Sciatic nerve (tissue), 2 donors: ENCODE measurements around the gene ANGEL2. TPM values are rescaled to one million over a fixed set of nuclear protein-coding genes. Genes with fewer than 3 reads are reported as not detected.
"Not testable (repeated sequence)": the region's sequence is repeated elsewhere in the genome, so short reads cannot be mapped to it uniquely, and the experiment has no call there.

Source experiments
- ATAC-seq: fragments of 200-7000 bp; cut with Tn5 transposase; one replicate; pipeline ENCODE4 v1.9.1; 2020; ENCODE audit warnings: mild to moderate bottlenecking, moderate library complexity
- DNase-seq: peaks from one replicate; pipeline ENCODE4 v3.0.0-alpha.2; 2020; ENCODE audit warnings: low spot score
- intact Hi-C: fragments of 100-400 bp; cut with DNase I; formaldehyde crosslinking; loops from one replicate; pipeline ENCODE4 v1.14.2; 2022
- total RNA-seq: library from RNA; stranded (reverse); fragmentation: NEBNext Ultra II Directional; extraction: Animal tissue kit (Norgen Biotek cat#: 25700); gene quantifications from one replicate; pipeline ENCODE4 v1.2.1, GENCODE V29; 2021
- donor health status: DM: no; HTN: no; CAD: no.
- donor health status: DM: no; HTN: no; CAD: no.

ANGEL2 gene, protein sequence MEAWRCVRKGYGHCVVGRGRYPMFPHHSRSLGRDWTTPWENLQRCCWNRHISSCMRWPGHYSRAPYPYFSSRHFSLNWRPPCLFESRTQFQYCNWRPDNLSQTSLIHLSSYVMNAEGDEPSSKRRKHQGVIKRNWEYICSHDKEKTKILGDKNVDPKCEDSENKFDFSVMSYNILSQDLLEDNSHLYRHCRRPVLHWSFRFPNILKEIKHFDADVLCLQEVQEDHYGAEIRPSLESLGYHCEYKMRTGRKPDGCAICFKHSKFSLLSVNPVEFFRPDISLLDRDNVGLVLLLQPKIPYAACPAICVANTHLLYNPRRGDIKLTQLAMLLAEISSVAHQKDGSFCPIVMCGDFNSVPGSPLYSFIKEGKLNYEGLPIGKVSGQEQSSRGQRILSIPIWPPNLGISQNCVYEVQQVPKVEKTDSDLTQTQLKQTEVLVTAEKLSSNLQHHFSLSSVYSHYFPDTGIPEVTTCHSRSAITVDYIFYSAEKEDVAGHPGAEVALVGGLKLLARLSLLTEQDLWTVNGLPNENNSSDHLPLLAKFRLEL
- total RNA-seq: 45.9 TPM

DNA sequence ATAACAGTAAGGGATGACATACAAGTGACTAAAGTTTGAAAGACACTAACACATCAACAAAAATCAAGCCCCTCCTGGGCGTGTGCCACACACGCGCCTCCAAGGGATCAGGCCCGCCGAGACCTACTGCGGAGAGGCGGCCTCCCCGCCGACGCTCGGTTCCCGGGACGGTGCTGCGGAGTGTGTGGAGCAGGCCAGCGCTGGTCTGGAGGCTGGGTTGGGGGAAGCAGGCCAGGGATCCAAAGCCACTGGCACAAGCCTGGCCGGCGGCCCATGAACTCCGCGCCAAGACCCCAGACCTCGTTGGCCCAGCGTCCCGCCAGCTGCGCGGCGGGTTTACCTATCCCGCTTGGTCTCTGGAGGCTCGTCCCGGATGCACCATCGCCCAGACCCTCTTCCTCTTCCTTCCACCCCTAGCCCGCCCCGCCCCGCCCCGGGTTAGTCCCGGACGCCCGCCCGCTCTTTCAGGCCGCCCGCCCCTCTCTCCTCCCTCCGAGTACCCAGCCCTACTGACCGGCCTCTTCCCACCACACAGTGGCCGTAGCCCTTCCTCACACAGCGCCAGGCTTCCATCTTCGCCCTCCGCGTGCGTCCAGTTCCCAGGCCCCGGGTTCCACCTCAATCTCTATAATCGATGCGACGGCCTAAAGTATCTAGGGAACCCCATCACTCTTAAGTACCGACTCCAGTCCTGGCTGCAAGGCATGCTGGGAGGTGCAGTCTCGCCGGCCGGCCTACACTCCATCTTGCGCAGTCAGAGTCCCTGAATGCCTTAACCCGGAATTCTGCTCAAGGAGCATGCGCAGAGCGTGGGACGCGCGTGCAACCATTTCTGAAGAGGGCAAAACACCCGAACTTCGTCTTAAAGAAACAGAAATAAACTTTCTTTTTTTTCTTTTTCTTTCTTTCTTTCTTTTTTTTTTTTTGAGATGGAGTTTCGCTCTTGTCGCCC, at the start of gene ANGEL2:
TSS of gene ANGEL2 (minus strand) at position 769 of the 952 bp plus-strand sequence. CDS start at position 573, 196 bp downstream.
- intact Hi-C loops: no loop called here
- ATAC-seq: peak; percentile 98
- DNase-seq: peak; percentile 96

DNA sequence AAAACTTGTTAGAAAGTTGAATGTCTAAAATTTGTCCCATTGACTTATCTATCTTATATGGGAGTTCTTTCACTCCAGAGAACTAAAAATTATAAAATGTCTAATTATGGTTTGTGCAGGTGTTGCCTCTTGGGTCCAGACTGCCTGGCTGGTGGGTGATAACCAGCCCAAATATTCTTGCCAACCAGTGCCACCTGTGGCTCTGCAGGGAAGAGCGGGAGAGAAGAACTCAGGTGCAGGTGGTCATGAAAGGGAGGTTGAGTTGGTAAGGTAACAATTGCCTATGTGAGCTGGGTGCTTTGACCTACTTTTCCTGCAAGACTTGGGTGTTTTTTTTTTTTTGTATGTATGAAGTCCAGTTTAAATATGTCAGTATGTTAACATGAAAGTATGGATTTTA, 45.6 kb upstream of the ANGEL2 start:
- DNase-seq: no peak
- no peak for ATAC-seq
- intact Hi-C loops: no loop called here

DNA sequence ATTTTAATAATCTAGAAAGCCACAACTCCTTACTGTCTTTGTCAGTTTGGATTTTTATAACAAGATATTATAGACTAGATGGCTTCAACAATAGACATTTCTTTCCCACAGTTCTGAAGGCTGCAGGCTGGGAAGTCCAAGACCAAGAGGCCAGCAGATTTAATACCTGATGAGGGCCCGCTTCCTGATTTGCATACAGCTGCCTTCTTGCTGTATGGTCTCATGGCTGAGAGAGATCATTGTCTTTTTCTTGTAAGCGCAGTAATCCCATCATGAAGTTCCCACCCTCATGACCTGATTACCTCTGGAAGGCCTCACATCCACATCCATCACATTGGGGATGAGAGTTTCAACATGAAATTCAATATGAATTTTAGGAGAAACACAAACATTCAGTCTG, 45.2 kb upstream of the ANGEL2 start:
- no peak for DNase-seq
- intact Hi-C loops: no loop called here
- ATAC-seq: no peak

DNA sequence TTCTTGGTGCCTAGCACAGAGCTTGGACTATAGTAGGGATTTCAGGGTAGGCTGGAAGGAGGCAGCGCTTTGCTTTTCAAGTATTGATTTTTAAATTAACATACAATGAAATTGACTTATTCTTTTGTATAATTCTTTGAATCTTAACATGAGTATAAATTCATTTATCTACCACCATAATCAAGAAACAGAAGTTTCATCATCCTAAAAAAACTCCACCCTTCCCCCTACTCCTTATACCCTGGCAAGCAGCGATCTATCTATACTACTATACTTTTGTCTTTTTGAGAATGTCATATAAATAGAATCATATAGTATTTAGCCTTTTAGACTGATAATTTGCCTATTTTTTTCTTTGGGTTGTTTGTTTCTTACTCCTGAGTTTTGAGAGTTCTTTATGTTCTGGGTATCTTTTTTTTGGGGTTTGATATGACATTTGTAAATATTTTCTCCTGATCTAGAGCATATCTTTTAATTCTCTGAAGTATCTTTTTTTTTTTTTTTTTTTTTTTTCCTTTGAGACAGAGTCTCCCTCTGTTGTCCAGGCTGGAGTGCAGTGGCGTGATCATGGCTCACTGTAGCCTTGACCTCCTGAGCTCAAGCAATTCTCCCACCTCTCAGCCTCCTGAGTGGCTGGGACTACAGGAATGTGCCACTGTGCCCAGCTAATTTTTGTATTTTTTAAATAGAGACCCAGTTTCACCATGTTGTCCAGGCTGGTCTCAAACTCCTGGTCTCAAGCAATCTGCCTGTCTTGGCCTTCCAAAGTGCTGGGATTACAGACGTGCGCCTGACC, 41.8 kb upstream of the ANGEL2 start:
- ATAC-seq (no peak), DNase-seq (no peak)
- intact Hi-C loops: no loop called here

DNA sequence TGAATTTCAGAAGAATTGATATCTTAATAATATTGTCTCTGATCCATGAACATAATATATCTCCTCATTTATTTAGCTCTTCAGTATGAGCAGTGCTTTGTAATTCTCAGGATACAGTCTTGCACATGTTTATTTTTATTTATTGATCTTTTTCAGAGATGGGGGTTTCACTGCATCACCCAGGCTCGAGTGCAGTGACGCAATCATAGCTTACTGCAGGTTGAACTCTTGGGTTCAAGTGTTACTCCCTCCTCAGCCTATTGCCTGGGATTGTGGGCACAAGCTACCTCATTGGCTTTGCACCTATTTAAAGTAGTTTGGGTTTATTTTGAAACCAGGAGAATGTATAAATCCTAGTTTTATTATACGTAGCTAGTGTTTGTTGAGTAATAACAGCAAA, 40.1 kb upstream of the ANGEL2 start:
- ATAC-seq (no peak), DNase-seq (no peak)
- intact Hi-C loops: no loop called here

DNA sequence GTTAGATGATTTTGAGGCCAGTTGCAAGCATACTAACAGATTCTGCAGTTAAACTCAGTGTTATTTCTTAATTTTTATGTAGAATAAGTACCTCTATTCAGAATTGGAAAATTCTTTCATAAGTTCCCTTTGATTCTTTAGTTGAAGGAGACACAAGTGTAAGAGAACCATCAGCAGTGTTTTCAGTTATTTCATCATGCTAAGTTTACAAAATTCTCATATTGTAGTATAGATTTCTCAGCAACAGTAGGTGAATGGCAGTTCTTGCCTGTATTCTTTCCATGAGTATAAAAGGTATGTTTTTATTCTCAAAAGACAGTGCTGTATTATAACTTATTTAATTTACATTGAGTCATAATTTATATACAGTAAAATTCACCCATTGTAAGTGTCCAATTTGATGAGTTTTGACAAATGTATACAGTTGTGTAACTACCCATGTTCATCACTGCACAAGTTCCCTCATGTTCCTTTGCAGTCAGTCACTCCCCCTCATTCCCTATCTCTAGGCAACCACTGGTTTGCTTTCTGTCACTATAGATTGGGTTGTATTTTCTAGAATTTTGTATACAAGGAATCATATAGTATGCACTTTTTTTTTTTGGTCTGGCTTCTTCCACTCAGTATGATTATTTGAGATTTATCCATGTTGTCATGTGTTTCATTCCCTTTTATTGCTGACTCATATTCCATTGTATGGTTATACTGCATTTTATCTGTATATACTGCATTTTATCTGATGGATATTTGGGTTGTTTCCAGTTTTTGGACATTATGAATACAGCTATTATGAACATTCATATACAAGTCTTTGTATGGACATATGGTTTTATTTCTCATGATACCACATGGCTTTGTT, 39.3 kb upstream of the ANGEL2 start:
- ATAC-seq (no peak), DNase-seq (no peak)
- intact Hi-C loops: no loop called here

DNA sequence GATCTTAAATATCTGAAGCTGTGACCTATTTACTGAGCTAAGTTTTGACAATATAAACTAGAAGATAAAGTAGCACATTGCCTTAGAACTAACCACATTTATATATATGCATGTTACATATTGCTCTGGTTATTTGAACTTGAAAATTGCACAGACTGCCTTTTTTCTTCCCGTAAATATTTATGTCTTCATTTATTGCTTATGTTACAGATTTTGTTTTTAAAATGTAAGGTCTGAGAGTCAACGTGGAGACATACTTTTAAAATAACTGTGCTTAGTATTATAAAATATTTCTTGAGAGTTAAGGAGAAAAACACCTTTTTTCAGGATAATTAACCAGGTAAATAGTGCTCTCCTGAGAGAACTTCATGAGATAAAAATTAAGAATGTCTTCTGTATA, 38.5 kb upstream of the ANGEL2 start:
- ATAC-seq: no peak
- DNase-seq: no peak
- intact Hi-C loops: no loop called here

DNA sequence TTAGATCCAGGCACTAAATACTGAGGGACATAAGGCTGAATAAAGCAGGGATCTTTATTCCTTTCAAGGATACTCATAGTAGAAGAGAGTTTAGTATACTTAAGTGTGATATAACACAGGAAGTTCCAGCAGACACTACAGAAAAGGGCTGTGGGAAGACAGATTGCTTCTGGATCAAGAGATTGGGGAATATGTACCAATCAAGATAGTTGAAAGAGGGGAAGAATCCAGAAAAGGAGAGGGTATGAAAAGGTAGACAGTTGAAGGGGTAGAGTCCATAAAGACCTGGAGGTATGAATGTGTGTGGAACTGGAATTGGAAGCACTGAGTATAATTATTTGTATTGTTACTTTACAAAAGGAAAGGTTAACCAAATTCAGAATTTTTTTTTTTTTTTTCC, 37.8 kb upstream of the ANGEL2 start:
- DNase-seq (no peak), ATAC-seq (no peak)
- intact Hi-C loops: no loop called here

DNA sequence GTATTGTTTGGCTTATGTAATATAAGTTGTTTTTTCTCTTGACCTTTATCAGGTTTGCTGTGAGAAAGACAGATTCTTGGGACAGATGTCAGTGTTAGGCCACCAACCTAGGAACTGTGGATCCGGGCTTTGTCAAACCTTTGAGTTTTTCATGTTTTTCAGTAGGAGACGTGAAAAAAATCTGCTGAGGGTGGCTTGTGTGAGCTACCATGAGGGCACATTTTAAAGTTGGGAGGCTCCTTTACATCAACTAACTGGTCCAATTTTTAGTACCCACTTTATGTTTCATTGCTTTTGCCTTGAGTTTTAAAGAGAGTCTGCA, 36.2 kb upstream of the ANGEL2 start:
- no peak for DNase-seq
- intact Hi-C loops: no loop called here

DNA sequence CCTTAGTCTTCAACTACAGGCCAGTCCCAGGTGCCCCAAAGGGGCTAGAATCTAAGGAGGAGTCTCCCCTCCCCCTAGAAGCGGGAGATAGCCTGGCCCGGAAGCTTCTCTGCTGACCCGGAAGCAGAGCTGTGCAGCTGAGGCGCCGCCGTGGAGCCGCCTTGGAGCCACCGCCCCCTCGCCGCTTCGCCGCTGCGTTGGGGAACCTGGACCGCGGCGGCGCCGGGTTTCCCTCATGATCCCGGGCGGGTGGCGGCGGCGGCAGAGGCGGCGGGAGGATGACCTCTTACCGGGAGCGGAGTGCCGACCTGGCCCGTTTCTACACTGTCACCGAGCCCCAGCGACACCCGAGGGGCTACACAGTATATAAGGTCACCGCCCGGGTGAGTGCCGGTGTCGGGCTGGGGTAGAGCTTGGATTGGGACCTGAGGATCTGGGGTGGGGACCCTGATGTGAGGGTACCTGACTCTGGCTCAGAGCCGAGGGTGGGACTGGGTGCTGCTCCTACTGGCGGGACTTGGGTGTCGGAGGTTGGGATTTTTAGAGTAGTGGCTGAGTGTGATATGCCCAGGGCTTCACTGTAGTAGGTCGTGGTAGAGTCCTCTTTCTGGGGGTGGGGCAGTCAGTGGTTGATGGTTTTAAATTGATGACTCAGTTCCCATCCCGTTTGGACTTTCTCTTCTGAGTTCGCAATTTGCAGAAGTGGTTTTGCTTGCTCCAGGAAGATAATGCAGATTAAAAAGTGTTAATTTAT, 35.6 kb upstream of the ANGEL2 start, which contains the start of gene RPS6KC1:
TSS of gene RPS6KC1 (plus strand) at position 115 of the 754 bp plus-strand sequence. CDS start at position 279, 164 bp downstream.
- ATAC-seq (peak; percentile 99), DNase-seq (peak; percentile 88)
- intact Hi-C loops: no loop called here

More for the DNA sequence above, 36.2 kb upstream of the ANGEL2 start:
- no peak for ATAC-seq

DNA sequence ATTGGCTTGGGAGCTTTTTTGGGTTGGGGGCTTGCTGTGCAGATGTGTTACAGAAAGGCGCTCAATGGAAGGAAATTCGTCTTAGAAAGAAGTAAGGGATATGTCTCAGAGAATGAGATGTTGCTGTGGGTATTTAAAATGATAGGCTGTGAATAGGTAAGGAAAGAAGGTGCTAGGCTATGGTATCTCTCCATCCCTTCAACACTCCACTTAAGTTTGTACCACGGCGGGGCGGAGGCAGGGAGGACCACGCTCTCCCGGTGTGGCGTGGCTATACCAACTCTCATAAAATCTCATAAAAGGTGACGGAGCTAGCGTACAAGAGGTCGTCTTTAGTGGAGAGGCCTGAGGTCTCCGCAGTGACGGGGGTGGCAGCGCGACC, 35.1 kb upstream of the ANGEL2 start:
- DNase-seq (no peak), ATAC-seq (peak; percentile 60)
- intact Hi-C loops: no loop called here

DNA sequence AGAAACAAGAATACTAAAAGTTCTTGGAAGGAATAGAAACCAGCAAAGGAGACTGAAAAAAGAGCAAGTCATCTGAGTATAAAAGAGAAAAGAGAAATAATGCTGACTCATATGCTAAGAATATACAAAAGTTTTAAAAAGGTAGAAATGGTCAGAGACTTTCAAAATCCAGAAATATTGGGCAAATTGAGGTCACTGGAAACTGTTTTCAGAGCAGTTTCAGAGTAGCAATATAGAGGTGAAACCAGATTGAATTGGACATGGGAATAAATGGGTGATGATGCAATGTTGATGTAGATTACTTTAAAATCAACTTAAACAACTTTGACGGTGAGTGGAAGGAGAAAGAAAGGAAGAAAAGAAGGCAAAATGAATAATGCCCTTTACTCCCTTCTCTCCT, 33.6 kb upstream of the ANGEL2 start:
- intact Hi-C loops: no loop called here
- DNase-seq: no peak
- ATAC-seq: no peak

DNA sequence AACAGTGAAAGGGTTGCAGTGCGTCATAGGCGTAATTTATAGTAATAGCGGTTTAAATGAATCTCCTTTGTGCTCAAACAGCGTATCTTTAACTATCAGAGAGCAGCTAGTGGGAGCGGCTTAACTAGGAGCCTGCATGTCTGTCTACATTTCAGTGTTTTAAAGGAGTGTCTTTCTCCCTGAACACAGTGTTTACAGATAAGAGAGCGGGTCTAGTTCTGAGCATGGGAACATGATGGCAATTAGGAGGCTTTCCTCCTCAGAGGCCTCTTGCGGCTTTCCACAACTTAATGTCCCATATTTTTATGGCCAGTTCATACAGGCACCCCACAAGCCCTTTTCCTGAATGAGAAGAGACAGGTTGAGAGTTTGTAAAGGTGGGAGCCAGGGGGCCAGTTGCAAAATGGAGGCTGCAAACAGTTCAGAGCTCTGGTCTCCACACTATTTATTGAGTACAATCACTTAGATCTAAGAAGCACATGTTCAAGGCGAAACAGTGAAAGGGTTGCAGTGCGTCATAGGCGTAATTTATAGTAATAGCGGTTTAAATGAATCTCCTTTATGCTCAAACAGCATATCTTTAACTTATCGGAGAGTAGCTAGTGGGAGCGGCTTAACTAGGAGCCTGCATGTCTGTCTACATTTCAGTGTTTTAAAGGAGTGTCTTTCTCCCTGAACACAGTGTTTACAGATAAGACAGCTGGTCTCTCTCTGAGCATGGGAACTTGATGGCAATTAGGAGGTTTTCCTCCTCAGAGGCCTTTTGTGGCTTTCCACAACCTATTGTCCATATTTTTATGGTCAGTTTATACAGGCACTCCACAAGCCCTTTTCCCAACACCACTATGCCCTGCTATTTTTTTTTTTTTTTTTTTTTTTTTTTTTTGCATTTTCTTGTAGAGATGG, 29.9 kb upstream of the ANGEL2 start:
- intact Hi-C loops, ATAC-seq, DNase-seq: not testable (repeated sequence)

DNA sequence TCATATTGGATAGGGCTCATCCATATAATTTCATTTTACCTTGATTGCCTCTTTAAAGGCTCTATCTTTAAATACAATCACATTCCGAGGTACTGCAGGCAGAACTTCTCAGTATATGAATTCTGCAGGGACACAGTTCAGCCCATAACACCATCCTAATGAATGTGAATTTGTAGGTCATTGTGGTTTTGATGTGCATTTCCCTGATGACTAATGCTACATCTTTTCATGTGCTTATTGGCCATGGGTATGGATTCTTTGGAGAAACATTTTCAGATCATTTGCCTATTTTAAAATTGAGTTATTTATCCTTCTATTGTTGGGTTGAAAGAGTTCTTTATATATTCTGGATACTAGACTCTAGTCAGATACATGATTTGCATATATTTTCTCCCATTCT, 25.8 kb upstream of the ANGEL2 start:
- intact Hi-C loops: no loop called here
- ATAC-seq (no peak), DNase-seq (no peak)

DNA sequence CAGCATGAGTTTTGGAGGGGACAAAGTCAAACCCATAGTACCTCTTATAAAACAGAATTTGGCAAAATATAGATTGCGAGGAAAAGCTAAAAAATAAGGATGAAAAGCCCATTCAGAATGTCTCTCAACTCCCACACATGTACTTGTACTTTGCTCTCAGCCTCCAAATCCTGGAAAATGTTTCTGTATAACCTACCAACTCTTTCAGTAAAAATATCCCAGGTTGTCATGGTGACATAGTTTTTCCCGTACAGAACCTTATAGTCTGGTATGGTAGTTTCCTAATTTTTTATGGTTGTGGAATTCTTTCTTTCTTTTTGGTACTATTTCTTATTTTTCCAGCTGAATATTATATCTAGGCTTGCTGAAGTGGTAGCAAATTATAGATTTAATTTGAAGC, 19.9 kb upstream of the ANGEL2 start:
- DNase-seq: no peak
- ATAC-seq: no peak
- intact Hi-C loops: no loop called here

DNA sequence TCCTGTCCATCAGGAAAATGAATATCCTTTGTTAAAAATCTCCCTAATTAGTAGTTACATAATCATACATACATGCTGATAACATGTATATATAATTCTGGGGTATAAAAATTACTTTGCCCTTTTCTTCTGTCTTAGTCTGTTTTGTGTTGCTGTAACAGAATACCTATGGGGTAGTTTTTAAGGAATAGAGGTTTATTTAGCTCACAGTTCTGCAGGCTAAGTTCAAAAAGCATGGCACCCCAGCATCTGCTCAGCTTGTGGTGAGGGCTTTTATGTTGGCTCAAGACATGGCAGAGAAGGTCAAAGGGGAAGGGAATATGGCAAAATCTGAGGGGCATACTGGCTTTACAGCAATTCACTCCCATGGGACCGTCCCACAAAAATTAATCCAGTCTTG, 19.0 kb upstream of the ANGEL2 start:
- intact Hi-C loops: no loop called here
- no peak for DNase-seq
- ATAC-seq: no peak

DNA sequence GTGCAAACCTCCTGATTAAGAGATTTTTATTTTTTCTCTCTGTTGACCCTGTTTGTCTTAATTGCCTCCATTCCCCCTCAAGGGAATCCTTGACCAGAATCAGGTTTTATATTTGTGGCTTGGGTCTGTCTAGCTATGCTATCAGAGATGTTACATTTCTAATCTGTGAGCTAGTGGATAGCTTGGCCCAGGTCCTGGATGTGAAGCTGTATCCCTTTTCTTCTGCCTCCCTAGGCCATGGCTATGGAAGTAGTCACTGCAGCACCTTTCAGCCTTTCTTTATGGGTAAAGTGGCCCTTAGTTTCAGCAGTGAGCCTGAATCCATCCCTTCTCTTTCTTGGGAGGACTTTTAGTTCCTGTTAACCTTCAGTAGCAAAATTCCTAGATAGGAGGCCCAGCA, 17.0 kb upstream of the ANGEL2 start:
- intact Hi-C loops: no loop called here
- DNase-seq (no peak), ATAC-seq (no peak)
